ENCODE results near the gene SMIM41.

DNA sequence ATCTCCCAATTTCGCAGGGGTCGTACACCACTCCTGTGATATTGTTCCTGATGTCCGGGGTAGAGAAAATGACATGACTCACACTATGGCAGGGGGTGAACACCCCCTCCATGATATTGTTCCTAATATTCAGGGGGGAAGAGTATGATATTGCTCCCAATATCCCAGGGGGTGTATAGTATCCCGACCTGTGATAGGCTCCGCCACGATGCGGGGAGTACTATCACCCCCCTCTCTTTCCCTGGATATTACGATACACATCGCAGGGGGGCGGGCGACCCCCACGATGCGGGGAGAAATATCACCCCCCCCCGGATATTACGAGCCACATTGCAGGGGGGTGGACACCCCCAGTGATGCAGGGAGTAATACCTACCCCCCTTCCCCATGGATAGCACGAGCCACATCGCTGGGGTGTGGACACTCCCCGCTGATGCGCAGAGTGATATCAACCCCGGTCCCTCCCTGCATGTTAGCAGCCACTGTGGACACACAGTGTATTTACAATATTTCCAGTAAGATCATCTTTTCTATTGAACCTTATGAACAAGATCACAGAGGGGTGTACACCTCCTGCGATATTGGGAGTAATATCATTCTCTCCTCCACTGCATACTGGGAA lies 17.7 kb downstream of the SMIM41 start:
- TF ChIP-seq TAF1 (IDR thresholded peaks at IDR 0.05; ENCODE audit: borderline replicate concordance, insufficient read depth, low read length) (no peak), SIN3A (IDR thresholded peaks at IDR 0.05; ENCODE audit: borderline replicate concordance, insufficient read depth, low read length) (no peak), POLR2AphosphoS5 (IDR thresholded peaks at IDR 0.05; ENCODE audit: low read depth, low read length) (no peak)

All from PFSK-1 (cell line).